Effector memory CD8-positive, alpha-beta T cell (primary cell): Measurements from ENCODE around the gene ZNF665.
"Not testable (repeated sequence)": the region's sequence is repeated elsewhere in the genome, so short reads cannot be mapped to it uniquely, and the experiment has no call there.

Experiments
- ATAC-seq: fragments of 150-1000 bp; cut with Tn5 transposase; replicated peaks from 2 replicates; pipeline ENCODE4 v1.10.0; 2021; ENCODE audit warnings: mild to moderate bottlenecking, moderate library complexity
- DNase-seq, 3 experiments: peaks; one replicate each; pipeline ENCODE4 v3.0.0; 2021
- H3K27ac Mint-ChIP-seq, 2 donors: one replicate each; pipeline ENCODE4 v1.8.0; 2022; ENCODE audit warnings: mild to moderate bottlenecking in 2 of 2, mixed read lengths in 2 of 2, moderate library complexity in 2 of 2
- H3K27me3 Mint-ChIP-seq, 2 donors: one replicate each; pipeline ENCODE4 v1.8.0; 2022; ENCODE audit warnings: mixed read lengths in 2 of 2
- H3K36me3 Mint-ChIP-seq: one replicate; pipeline ENCODE4 v1.8.0; 2022; ENCODE audit warnings: mild to moderate bottlenecking, moderate library complexity, mixed read lengths; ENCODE audit not compliant: insufficient read depth
- H3K4me1 Mint-ChIP-seq, 2 donors: one replicate each; pipeline ENCODE4 v1.8.0; 2022; ENCODE audit warnings: low read depth in 2 of 2, mixed read lengths in 2 of 2
- H3K4me3 Mint-ChIP-seq, 2 donors: one replicate each; pipeline ENCODE4 v1.8.0; 2022; ENCODE audit warnings: mild to moderate bottlenecking in 2 of 2, mixed read lengths in 2 of 2, moderate library complexity in 2 of 2
- H3K9me3 Mint-ChIP-seq, 2 donors: one replicate each; pipeline ENCODE4 v1.8.0; 2022; ENCODE audit warnings: mixed read lengths in 2 of 2

Gene ZNF665

GRCh38 chr19:53132141-53132991, 60.8 kb downstream of the ZNF665 start, which contains the start of gene ZNF415:
ZNF415 (minus strand) TSS chr19:53132910; CDS start chr19:53122676, 10,234 bp downstream.
- peaks cover 13 to 33% of the 10 kb centered on the region in 2 donors for H3K9me3 Mint-ChIP-seq
- H3K36me3 Mint-ChIP-seq: peaks cover 3% of the 10 kb centered on the region
- no peak for ATAC-seq
- peaks cover 16 to 27% of the 10 kb centered on the region in 2 donors for H3K27me3 Mint-ChIP-seq
- H3K4me3 Mint-ChIP-seq: no peak within 1 kb of the TSS
- no peak for DNase-seq
- H3K4me1 Mint-ChIP-seq: no peaks in the 10 kb centered on the region
- H3K27ac Mint-ChIP-seq: no peak within 1 kb of the TSS

GRCh38 chr19:53131727-53132126, 61.4 kb downstream of the ZNF665 start:
- peaks cover 3% of the 10 kb centered on the region for H3K36me3 Mint-ChIP-seq
- DNase-seq: no peak
- H3K4me1 Mint-ChIP-seq: no peaks in the 10 kb centered on the region
- H3K4me3 Mint-ChIP-seq: no peak overlapping the region
- H3K27ac Mint-ChIP-seq: no peak overlapping the region
- ATAC-seq: no peak
- H3K9me3 Mint-ChIP-seq: peaks cover 10 to 28% of the 10 kb centered on the region in 2 donors
- peaks cover 16 to 27% of the 10 kb centered on the region in 2 donors for H3K27me3 Mint-ChIP-seq

GRCh38 chr19:53131085-53131590, 62.0 kb downstream of the ZNF665 start:
- no peak for ATAC-seq

DNA sequence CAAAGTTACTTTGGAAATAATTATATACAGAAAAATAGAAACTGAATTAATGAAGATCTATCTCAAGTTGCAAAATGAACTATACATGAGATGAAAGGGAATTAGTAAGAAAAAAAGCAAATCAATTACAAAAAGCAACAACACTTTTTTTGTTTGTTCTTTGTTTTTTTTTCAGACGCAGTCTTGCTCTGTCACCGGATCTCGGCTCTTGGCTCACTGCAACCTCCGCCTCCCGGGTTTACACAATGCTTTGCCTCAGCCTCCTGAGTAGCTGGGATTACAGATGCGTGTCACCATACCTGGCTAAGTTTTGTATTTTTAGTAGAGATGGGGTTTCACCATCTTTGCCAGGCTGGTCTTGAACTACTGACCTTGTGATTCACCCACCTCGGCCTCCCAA, 62.7 kb downstream of the ZNF665 start:
- DNase-seq: no peak
- Mint-ChIP-seq H3K9me3 (peaks cover 7 to 28% of the 10 kb centered on the region in 2 donors), H3K4me1 (peaks cover 0 to 2% of the 10 kb centered on the region in 2 donors), H3K4me3 (no peak overlapping the region), H3K27me3 (peaks cover 16 to 27% of the 10 kb centered on the region in 2 donors), H3K36me3 (peaks cover 7% of the 10 kb centered on the region), H3K27ac (no peak overlapping the region)
- no peak for ATAC-seq

More at GRCh38 chr19:53131085-53131590, 62.0 kb downstream of the ZNF665 start:
- no peak for DNase-seq
- Mint-ChIP-seq H3K27ac (no peak overlapping the region), H3K27me3 (peaks cover 16 to 27% of the 10 kb centered on the region in 2 donors), H3K4me1 (peaks cover 0 to 2% of the 10 kb centered on the region in 2 donors), H3K36me3 (peaks cover 7% of the 10 kb centered on the region), H3K4me3 (no peak overlapping the region), H3K9me3 (peaks cover 9 to 28% of the 10 kb centered on the region in 2 donors)

DNA sequence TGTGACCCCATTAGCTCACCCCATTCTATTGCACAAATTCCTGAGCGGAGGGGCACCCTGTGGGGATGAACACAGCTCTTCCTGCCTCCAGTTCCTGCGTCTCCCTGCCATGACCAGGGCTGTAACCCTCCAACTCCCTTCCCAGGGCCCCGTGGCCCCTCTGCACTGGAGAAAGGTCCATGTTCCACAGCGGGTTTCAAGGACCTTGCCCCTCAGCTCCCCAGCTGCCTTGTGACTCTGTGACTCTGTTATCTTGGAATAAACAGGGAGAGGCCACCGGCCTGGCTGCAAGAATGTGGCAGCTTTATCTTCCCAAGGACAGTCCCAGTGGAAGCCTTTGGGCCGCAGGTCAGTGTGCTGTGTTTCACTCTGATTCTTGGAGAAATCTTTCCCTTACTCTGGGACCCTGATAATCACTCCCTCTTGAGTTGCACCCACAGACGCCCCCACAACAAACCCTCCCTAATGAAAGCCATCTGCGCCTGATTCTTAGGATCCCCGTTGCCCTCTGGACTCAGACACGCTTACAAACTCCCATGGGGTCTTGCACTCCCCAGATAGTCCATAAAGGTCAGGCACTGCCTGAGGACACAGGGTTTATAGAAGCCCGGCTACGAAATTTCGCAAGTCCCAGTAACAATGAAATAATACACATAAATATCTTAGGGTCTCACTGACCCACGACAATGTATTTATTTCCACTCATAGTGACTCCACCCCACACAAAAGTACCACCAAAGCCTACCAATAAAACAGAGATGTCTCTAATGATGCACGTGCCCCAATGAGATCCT, 66.2 kb downstream of the ZNF665 start:
- not testable (repeated sequence) for H3K4me3 Mint-ChIP-seq, H3K4me1 Mint-ChIP-seq, H3K27ac Mint-ChIP-seq, ATAC-seq, DNase-seq, H3K36me3 Mint-ChIP-seq
- Mint-ChIP-seq H3K27me3 (peaks cover 18 to 22% of the 10 kb centered on the region in 2 donors), H3K9me3 (peaks cover 12 to 18% of the 10 kb centered on the region in 2 donors)

GRCh38 chr19:53123400-53123799, 69.8 kb downstream of the ZNF665 start:
- no peak overlapping the region for H3K4me3 Mint-ChIP-seq
- no peak overlapping the region for H3K27ac Mint-ChIP-seq
- peaks cover 1 to 10% of the 10 kb centered on the region in 2 donors for H3K27me3 Mint-ChIP-seq
- DNase-seq (no peak), ATAC-seq (no peak)
- peaks cover 0 to 2% of the 10 kb centered on the region in 2 donors for H3K4me1 Mint-ChIP-seq
- peaks cover 6% of the 10 kb centered on the region for H3K36me3 Mint-ChIP-seq
- peaks cover under 1 to 8% of the 10 kb centered on the region in 2 donors for H3K9me3 Mint-ChIP-seq
